Suprapubic skin (tissue), 4 donors: ENCODE measurements around the gene NAXD. TPM values are rescaled to one million over a fixed set of nuclear protein-coding genes. Genes with fewer than 3 reads are reported as not detected.

Experiments used
- DNase-seq, 2 donors: peaks; one replicate each; pipeline ENCODE4 v3.0.0-alpha.2; 2019; ENCODE audit warnings: low spot score in 2 of 2
- H3K27ac ChIP-seq: fragments of 200-600 bp; sonication (generic); one replicate; pipeline ENCODE4 v1.5.1; 2019
- H3K27me3 ChIP-seq: fragments of 200-600 bp; sonication (generic); one replicate; pipeline ENCODE4 v1.5.1; 2019
- H3K36me3 ChIP-seq: fragments of 200-600 bp; sonication (generic); one replicate; pipeline ENCODE4 v1.5.1; 2019
- H3K4me1 ChIP-seq: fragments of 200-600 bp; sonication (generic); one replicate; pipeline ENCODE4 v1.5.1; 2019
- H3K4me3 ChIP-seq: fragments of 200-600 bp; sonication (generic); one replicate; pipeline ENCODE4 v1.5.1; 2019; ENCODE audit warnings: mild to moderate bottlenecking
- H3K9me3 ChIP-seq: fragments of 200-600 bp; sonication (generic); one replicate; pipeline ENCODE4 v1.5.1; 2019
- CTCF ChIP-seq, 2 donors: fragments of 200-600 bp in 1 of 2; fragments of 450-650 bp in 1 of 2; sonication (generic) in 1 of 2; IDR thresholded peaks; one replicate each; pipeline ENCODE4 v1.5.1; 2016 to 2019; ENCODE audit warnings: antibody characterized with exemption in 2 of 2, mild to moderate bottlenecking in 1 of 2, moderate library complexity in 1 of 2
- EP300 ChIP-seq: sonication (generic); formaldehyde crosslinking; IDR thresholded peaks from one replicate; pipeline ENCODE4 v1.6.1; 2017; ENCODE audit warnings: antibody characterized with exemption
- POLR2A ChIP-seq, 2 donors: fragments of 450-650 bp; IDR thresholded peaks; one replicate each; pipeline ENCODE4 v1.6.1; 2017; ENCODE audit warnings: antibody characterized with exemption in 2 of 2, mild to moderate bottlenecking in 2 of 2, moderate library complexity in 2 of 2
- POLR2AphosphoS5 ChIP-seq, 3 donors: sonication (generic); formaldehyde crosslinking; IDR thresholded peaks; one replicate each; pipeline ENCODE4 v1.6.1; 2017; ENCODE audit warnings: antibody characterized with exemption in 3 of 3
- WGBS: methylation state at CpG from one replicate; pipeline ENCODE4 v1.1.5; 2018; 5-methylcytosine and 5-hydroxymethylcytosine counted together
- total RNA-seq, 4 donors: library from RNA; depleted of rRNA; stranded (reverse); fragments of >200 nt; gene quantifications; one replicate each; pipeline ENCODE4 v1.1.0, GENCODE V29; 2016

NAXD gene
- total RNA-seq, 4 donors from 2014 or later, result 26.4 to 38.3 (median 32.4) TPM

GRCh38 chr13:110683921-110684320 is 68.6 kb downstream of the NAXD start:
- DNase-seq, result no peak
- H3K27ac ChIP-seq, result no peak overlapping the region
- H3K4me3 ChIP-seq, result no peak overlapping the region
- WGBS, result 98% methylated on average over 5 of the region's 5 CpGs
- peaks cover 88% of the 10 kb centered on the region for H3K36me3 ChIP-seq
- no peaks in the 10 kb centered on the region for H3K9me3 ChIP-seq
- H3K4me1 ChIP-seq, result no peaks in the 10 kb centered on the region
- H3K27me3 ChIP-seq, result no peaks in the 10 kb centered on the region
- TF ChIP-seq POLR2AphosphoS5 (IDR thresholded peaks at IDR 0.05) (no peak), EP300 (no peak), POLR2A (IDR thresholded peaks at IDR 0.05) (no peak), CTCF (IDR thresholded peaks at IDR 0.05) (no peak)

DNA sequence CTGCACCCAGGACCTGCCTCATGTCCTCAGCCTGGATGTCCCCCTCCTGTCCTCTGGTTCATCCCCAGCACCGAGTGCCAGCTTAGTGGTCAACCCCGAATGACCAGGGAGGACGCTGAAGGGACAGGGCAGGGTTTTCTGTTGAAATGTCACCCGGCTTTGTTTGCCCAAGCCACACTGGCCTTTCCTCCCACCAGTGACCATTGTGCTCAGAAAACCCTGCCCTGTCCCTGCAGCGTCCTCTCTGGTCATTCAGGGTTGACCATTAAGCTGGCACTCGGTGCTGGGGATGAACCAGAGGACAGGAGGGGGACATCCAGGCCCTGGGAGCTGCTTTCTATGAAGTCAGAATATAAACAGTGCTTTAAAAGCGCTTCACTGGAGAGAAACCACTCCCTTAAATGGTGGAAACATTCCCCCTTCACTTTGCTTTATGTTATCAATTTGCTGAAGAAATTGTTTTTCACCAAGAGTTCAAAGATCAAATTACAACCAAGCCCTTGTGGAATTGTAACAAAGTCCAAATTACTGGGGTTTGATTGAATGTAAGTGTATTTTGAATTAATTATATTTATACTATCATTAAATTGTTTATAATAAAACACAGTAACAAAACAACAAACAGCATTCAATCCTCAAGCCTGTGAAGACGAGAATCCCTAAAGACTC is 69.2 kb downstream of the NAXD start:
- no peak for DNase-seq
- Histone ChIP-seq H3K9me3 (no peaks in the 10 kb centered on the region), H3K36me3 (peaks cover 89% of the 10 kb centered on the region), H3K27ac (no peak overlapping the region), H3K4me1 (no peaks in the 10 kb centered on the region), H3K27me3 (no peaks in the 10 kb centered on the region), H3K4me3 (no peak overlapping the region)
- WGBS, result 90% methylated on average over 8 of the region's 8 CpGs
- TF ChIP-seq POLR2AphosphoS5 (IDR thresholded peaks at IDR 0.05) (no peak), EP300 (no peak), CTCF (IDR thresholded peaks at IDR 0.05) (no peak), POLR2A (IDR thresholded peaks at IDR 0.05) (no peak)

DNA sequence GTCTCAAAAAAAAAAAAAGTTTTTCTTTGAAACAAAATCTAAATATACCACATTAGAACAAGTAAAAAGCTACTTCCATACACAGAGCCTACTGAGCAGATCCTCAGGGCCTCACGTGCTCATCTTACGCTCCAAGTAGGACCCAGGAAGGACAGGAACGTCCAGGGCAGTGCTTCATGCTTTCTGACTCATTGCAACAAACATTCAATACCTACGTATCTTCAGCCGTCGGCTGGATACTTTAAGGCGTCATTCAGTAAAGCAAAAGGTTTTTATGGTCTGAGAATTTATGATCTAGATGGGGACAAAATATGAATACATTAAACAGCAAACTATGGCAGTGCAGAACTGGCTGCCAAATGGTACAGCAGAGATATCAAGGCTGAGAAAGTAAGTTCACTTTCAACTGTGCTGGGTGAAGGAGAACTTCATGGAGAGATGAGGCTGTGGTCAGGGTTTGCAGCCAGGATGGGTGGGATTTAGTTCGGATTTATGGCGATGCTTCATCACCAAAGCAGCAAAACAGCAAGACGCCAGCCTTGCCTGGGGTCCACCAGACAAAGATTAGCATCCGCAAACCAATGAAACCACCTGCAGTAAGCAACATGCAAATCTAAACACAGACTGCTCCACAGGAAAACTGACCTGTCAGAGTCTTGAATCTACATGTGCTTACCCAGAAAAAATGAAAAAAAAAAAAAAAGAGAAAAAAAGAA is 70.1 kb downstream of the NAXD start:
- H3K4me3 ChIP-seq, result no peak overlapping the region
- no peaks in the 10 kb centered on the region for H3K9me3 ChIP-seq
- H3K27me3 ChIP-seq, result no peaks in the 10 kb centered on the region
- H3K27ac ChIP-seq, result no peak overlapping the region
- peaks cover 81% of the 10 kb centered on the region for H3K36me3 ChIP-seq
- no peak for TF ChIP-seq EP300
- no peak for TF ChIP-seq POLR2A (IDR thresholded peaks at IDR 0.05)
- no peak for TF ChIP-seq POLR2AphosphoS5 (IDR thresholded peaks at IDR 0.05)
- TF ChIP-seq CTCF (IDR thresholded peaks at IDR 0.05), result no peak
- no peaks in the 10 kb centered on the region for H3K4me1 ChIP-seq
- no peak for DNase-seq
- 85% methylated on average over 11 of the region's 11 CpGs for WGBS

DNA sequence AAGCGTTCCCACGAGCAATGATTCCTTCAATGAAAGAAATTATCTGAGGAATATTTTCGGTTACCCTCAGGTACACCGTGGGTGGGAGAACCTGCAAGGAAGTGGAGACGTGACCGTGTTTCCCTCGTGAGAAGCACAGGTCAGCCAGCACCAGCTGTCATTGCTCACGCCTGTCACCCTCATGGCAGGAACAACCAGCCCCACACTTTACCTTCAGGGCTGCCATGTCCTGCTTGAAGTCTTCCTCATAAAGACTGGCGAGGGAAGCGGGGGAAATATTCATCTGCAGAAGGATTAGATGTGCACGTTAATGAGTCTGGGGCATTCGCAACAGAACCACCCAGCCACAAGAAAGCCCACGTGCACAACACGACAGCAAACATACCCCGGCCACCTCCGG is 72.4 kb downstream of the NAXD start:
- Histone ChIP-seq H3K9me3 (no peaks in the 10 kb centered on the region), H3K36me3 (peaks cover 72% of the 10 kb centered on the region), H3K4me3 (no peak overlapping the region), H3K4me1 (no peaks in the 10 kb centered on the region), H3K27ac (no peak overlapping the region), H3K27me3 (no peaks in the 10 kb centered on the region)
- peak in 1 of 2 donors; percentile 2 for DNase-seq
- TF ChIP-seq POLR2AphosphoS5 (IDR thresholded peaks at IDR 0.05), result no peak
- TF ChIP-seq POLR2A (IDR thresholded peaks at IDR 0.05), result no peak
- no peak for TF ChIP-seq EP300
- TF ChIP-seq CTCF (IDR thresholded peaks at IDR 0.05), result no peak
- 93% methylated on average over 16 of the region's 16 CpGs for WGBS

GRCh38 chr13:110689041-110689440 is 73.7 kb downstream of the NAXD start:
- Histone ChIP-seq H3K4me1 (no peaks in the 10 kb centered on the region), H3K36me3 (peaks cover 70% of the 10 kb centered on the region), H3K9me3 (no peaks in the 10 kb centered on the region), H3K4me3 (no peak overlapping the region), H3K27me3 (no peaks in the 10 kb centered on the region), H3K27ac (no peak overlapping the region)
- peak in 1 of 2 donors; percentile 24 for DNase-seq
- WGBS, result 77% methylated on average over 9 of the region's 9 CpGs
- TF ChIP-seq CTCF (IDR thresholded peaks at IDR 0.05) (no peak), POLR2AphosphoS5 (IDR thresholded peaks at IDR 0.05) (no peak), POLR2A (IDR thresholded peaks at IDR 0.05) (no peak), EP300 (no peak)
